WTC11 (cell line): ENCODE measurements around the gene ATAD2B. TPM values are rescaled to one million over a fixed set of nuclear protein-coding genes. Genes with fewer than 3 reads are reported as not detected.

ENCODE experiments used
- ATAC-seq: fragments of 200-7000 bp; cut with Tn5 transposase; 2 replicates; pipeline ENCODE4 v1.10.0; 2021; ENCODE audit warnings: mild to moderate bottlenecking, moderate library complexity
- CTCF ChIA-PET: fragments of 300-600 bp; sonication (Branson Sonifier 250); formaldehyde crosslinking; loops from one replicate; lab custom pipeline; 2021; ENCODE audit warnings: antibody characterized with exemption; lab: Charles Lee
- POLR2A ChIA-PET: fragments of 350-600 bp; sonication (Branson Sonifier 250); formaldehyde crosslinking; loops from one replicate; lab custom pipeline; 2021; ENCODE audit warnings: antibody characterized with exemption; lab: Charles Lee
- DNase-seq: peaks from one replicate; pipeline ENCODE4 v3.0.0; 2021; ENCODE audit warnings: low spot score
- H3K27ac Mint-ChIP-seq: 2 replicates; pipeline ENCODE4 v1.8.0; 2021; ENCODE audit warnings: mixed read lengths
- H3K27me3 Mint-ChIP-seq: 2 replicates; pipeline ENCODE4 v1.8.0; 2021; ENCODE audit warnings: low read depth, mild to moderate bottlenecking, moderate library complexity, mixed read lengths
- H3K36me3 Mint-ChIP-seq: 2 replicates; pipeline ENCODE4 v1.8.0; 2021; ENCODE audit warnings: mixed read lengths
- H3K4me1 Mint-ChIP-seq: 2 replicates; pipeline ENCODE4 v1.8.0; 2022; ENCODE audit warnings: mixed read lengths
- H3K4me3 Mint-ChIP-seq: 2 replicates; pipeline ENCODE4 v1.8.0; 2021; ENCODE audit warnings: mild to moderate bottlenecking, moderate library complexity, mixed read lengths
- H3K9me3 Mint-ChIP-seq: 2 replicates; pipeline ENCODE4 v1.8.0; 2021; ENCODE audit warnings: mixed read lengths
- CREB1 ChIP-seq: sonication (generic); formaldehyde crosslinking; IDR thresholded peaks from 2 replicates; pipeline ENCODE4 v1.8.0; 2023; ENCODE audit warnings: mild to moderate bottlenecking, missing genetic modification reagents
- GABPB1 ChIP-seq: sonication (generic); formaldehyde crosslinking; IDR thresholded peaks from 2 replicates; pipeline ENCODE4 v1.8.1; 2023; ENCODE audit warnings: mild to moderate bottlenecking, missing genetic modification reagents
- KAT7 ChIP-seq: sonication (generic); formaldehyde crosslinking; IDR thresholded peaks from 2 replicates; pipeline ENCODE4 v1.8.1; 2023; ENCODE audit warnings: missing genetic modification reagents, mild to moderate bottlenecking, borderline replicate concordance
- MXD4 ChIP-seq: fragments of 250-450 bp; sonication (Bioruptor Pico); IDR thresholded peaks from 2 replicates; pipeline ENCODE4 v1.8.0; 2021; ENCODE audit warnings: mild to moderate bottlenecking, moderate library complexity, borderline replicate concordance
- NFATC4 ChIP-seq: fragments of 250-450 bp; sonication (Bioruptor Pico); IDR thresholded peaks from 2 replicates; pipeline ENCODE4 v1.9.0; 2021; ENCODE audit warnings: mild to moderate bottlenecking
- NR3C1 ChIP-seq: sonication (generic); formaldehyde crosslinking; conservative IDR thresholded peaks from 2 replicates; pipeline ENCODE4 v1.8.1; 2023; ENCODE audit warnings: low read depth, mild to moderate bottlenecking, missing genetic modification reagents
- RELA ChIP-seq: sonication (generic); formaldehyde crosslinking; IDR thresholded peaks from 2 replicates; pipeline ENCODE4 v1.8.1; 2022; ENCODE audit warnings: missing genetic modification reagents, mild to moderate bottlenecking, borderline replicate concordance
- TEAD1 ChIP-seq: sonication (generic); formaldehyde crosslinking; IDR thresholded peaks from 2 replicates; pipeline ENCODE4 v1.8.0; 2022; ENCODE audit warnings: mild to moderate bottlenecking, missing genetic modification reagents
- TEAD4 ChIP-seq: sonication (generic); formaldehyde crosslinking; IDR thresholded peaks from 2 replicates; pipeline ENCODE4 v1.8.0; 2022; ENCODE audit warnings: mild to moderate bottlenecking, missing genetic modification reagents
- ZNF138 ChIP-seq: sonication (generic); formaldehyde crosslinking; conservative IDR thresholded peaks from 2 replicates; pipeline ENCODE4 v1.8.1; 2022; ENCODE audit warnings: mild to moderate bottlenecking, moderate library complexity, missing genetic modification reagents
- ZNF232 ChIP-seq: sonication (generic); formaldehyde crosslinking; IDR thresholded peaks from 2 replicates; pipeline ENCODE4 v1.8.0; 2022; ENCODE audit warnings: mild to moderate bottlenecking, missing genetic modification reagents
- ZNF317 ChIP-seq: sonication (generic); formaldehyde crosslinking; IDR thresholded peaks from 2 replicates; pipeline ENCODE4 v1.8.1; 2023; ENCODE audit warnings: low read depth, mild to moderate bottlenecking, moderate library complexity, missing genetic modification reagents, borderline replicate concordance
- ZNF416 ChIP-seq: fragments of 250-450 bp; sonication (Bioruptor Pico); IDR thresholded peaks from 2 replicates; pipeline ENCODE4 v1.9.0; 2021; ENCODE audit warnings: mild to moderate bottlenecking, inconsistent platforms
- total RNA-seq: library from RNA; stranded (reverse); gene quantifications from 3 replicates; pipeline ENCODE4 v1.2.3, GENCODE V29; 2021
- TF ChIP-seq, protein P1 (sequence below): sonication (generic); formaldehyde crosslinking; IDR thresholded peaks from 2 replicates; pipeline ENCODE4 v1.8.0; 2023; ENCODE audit warnings: missing genetic modification reagents
- TF ChIP-seq, protein P2 (sequence below): sonication (generic); formaldehyde crosslinking; IDR thresholded peaks from 2 replicates; pipeline ENCODE4 v1.8.0; 2022; ENCODE audit warnings: mild to moderate bottlenecking, missing genetic modification reagents
- TF ChIP-seq, protein P3 (sequence below): sonication (generic); formaldehyde crosslinking; IDR thresholded peaks from 2 replicates; pipeline ENCODE4 v1.8.0; 2023; ENCODE audit warnings: missing genetic modification reagents, mild to moderate bottlenecking, borderline replicate concordance
- TF ChIP-seq, protein P4 (sequence below): sonication (generic); formaldehyde crosslinking; IDR thresholded peaks from 2 replicates; pipeline ENCODE4 v1.8.1; 2023; ENCODE audit warnings: mild to moderate bottlenecking, moderate library complexity, missing genetic modification reagents
- TF ChIP-seq, protein P5 (sequence below): sonication (generic); formaldehyde crosslinking; IDR thresholded peaks from 2 replicates; pipeline ENCODE4 v1.8.0; 2022; ENCODE audit warnings: mild to moderate bottlenecking, missing genetic modification reagents
- TF ChIP-seq, protein P6 (sequence below): sonication (generic); formaldehyde crosslinking; IDR thresholded peaks from 2 replicates; pipeline ENCODE4 v1.8.1; 2022; ENCODE audit warnings: missing genetic modification reagents, borderline replicate concordance
- TF ChIP-seq, protein P7 (sequence below): fragments of 250-450 bp; sonication (Bioruptor Pico); IDR thresholded peaks from 2 replicates; pipeline ENCODE4 v1.9.0; 2021; ENCODE audit warnings: mild to moderate bottlenecking, borderline replicate concordance

The ATAD2B gene
- total RNA-seq, 1 experiment from 2014 or later = 21.5 TPM

DNA sequence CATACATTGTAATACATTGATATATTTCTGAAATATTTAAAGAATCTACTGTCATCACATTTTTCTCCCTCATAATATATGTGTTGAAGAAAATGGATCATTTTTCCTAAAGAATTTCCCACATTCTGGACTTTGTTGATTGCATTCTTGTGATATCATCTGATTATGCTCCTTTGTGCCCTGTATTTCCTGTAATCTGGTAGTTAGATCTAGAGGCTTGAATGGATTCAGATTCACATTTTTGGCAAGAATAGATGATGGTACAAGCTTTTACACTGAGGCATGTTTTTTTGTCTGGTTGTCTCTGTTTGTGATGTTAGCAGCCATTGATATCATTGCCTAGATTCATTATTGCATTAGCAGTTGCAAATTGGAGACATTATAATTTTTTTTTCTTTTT lies 26.7 kb upstream of the ATAD2B start:
- no peak overlapping the region for H3K4me3 Mint-ChIP-seq
- no peak for TF ChIP-seq ZNF138
- TF ChIP-seq NFATC4 = no peak
- no peak for TF ChIP-seq TEAD4
- no peak for TF ChIP-seq MXD4 (CRISPR knock-in tag)
- TF ChIP-seq ZNF317 = no peak
- TF ChIP-seq, protein P1, sequence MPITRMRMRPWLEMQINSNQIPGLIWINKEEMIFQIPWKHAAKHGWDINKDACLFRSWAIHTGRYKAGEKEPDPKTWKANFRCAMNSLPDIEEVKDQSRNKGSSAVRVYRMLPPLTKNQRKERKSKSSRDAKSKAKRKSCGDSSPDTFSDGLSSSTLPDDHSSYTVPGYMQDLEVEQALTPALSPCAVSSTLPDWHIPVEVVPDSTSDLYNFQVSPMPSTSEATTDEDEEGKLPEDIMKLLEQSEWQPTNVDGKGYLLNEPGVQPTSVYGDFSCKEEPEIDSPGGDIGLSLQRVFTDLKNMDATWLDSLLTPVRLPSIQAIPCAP (CRISPR knock-in tag) = no peak
- TF ChIP-seq, protein P2, sequence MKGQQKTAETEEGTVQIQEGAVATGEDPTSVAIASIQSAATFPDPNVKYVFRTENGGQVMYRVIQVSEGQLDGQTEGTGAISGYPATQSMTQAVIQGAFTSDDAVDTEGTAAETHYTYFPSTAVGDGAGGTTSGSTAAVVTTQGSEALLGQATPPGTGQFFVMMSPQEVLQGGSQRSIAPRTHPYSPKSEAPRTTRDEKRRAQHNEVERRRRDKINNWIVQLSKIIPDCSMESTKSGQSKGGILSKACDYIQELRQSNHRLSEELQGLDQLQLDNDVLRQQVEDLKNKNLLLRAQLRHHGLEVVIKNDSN (CRISPR knock-in tag) = no peak
- TF ChIP-seq, protein P3, sequence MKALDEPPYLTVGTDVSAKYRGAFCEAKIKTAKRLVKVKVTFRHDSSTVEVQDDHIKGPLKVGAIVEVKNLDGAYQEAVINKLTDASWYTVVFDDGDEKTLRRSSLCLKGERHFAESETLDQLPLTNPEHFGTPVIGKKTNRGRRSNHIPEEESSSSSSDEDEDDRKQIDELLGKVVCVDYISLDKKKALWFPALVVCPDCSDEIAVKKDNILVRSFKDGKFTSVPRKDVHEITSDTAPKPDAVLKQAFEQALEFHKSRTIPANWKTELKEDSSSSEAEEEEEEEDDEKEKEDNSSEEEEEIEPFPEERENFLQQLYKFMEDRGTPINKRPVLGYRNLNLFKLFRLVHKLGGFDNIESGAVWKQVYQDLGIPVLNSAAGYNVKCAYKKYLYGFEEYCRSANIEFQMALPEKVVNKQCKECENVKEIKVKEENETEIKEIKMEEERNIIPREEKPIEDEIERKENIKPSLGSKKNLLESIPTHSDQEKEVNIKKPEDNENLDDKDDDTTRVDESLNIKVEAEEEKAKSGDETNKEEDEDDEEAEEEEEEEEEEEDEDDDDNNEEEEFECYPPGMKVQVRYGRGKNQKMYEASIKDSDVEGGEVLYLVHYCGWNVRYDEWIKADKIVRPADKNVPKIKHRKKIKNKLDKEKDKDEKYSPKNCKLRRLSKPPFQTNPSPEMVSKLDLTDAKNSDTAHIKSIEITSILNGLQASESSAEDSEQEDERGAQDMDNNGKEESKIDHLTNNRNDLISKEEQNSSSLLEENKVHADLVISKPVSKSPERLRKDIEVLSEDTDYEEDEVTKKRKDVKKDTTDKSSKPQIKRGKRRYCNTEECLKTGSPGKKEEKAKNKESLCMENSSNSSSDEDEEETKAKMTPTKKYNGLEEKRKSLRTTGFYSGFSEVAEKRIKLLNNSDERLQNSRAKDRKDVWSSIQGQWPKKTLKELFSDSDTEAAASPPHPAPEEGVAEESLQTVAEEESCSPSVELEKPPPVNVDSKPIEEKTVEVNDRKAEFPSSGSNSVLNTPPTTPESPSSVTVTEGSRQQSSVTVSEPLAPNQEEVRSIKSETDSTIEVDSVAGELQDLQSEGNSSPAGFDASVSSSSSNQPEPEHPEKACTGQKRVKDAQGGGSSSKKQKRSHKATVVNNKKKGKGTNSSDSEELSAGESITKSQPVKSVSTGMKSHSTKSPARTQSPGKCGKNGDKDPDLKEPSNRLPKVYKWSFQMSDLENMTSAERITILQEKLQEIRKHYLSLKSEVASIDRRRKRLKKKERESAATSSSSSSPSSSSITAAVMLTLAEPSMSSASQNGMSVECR (CRISPR knock-in tag) = no peak
- TF ChIP-seq KAT7 (CRISPR knock-in tag) = no peak
- TF ChIP-seq CREB1 (CRISPR knock-in tag) = no peak
- TF ChIP-seq, protein P4, sequence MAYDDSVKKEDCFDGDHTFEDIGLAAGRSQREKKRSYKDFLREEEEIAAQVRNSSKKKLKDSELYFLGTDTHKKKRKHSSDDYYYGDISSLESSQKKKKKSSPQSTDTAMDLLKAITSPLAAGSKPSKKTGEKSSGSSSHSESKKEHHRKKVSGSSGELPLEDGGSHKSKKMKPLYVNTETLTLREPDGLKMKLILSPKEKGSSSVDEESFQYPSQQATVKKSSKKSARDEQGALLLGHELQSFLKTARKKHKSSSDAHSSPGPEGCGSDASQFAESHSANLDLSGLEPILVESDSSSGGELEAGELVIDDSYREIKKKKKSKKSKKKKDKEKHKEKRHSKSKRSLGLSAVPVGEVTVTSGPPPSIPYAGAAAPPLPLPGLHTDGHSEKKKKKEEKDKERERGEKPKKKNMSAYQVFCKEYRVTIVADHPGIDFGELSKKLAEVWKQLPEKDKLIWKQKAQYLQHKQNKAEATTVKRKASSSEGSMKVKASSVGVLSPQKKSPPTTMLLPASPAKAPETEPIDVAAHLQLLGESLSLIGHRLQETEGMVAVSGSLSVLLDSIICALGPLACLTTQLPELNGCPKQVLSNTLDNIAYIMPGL = no peak
- TF ChIP-seq RELA (CRISPR knock-in tag) = no peak
- no peak for TF ChIP-seq NR3C1 (CRISPR knock-in tag)
- TF ChIP-seq, protein P5, sequence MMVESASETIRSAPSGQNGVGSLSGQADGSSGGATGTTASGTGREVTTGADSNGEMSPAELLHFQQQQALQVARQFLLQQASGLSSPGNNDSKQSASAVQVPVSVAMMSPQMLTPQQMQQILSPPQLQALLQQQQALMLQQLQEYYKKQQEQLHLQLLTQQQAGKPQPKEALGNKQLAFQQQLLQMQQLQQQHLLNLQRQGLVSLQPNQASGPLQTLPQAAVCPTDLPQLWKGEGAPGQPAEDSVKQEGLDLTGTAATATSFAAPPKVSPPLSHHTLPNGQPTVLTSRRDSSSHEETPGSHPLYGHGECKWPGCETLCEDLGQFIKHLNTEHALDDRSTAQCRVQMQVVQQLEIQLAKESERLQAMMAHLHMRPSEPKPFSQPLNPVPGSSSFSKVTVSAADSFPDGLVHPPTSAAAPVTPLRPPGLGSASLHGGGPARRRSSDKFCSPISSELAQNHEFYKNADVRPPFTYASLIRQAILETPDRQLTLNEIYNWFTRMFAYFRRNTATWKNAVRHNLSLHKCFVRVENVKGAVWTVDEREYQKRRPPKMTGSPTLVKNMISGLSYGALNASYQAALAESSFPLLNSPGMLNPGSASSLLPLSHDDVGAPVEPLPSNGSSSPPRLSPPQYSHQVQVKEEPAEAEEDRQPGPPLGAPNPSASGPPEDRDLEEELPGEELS (CRISPR knock-in tag) = no peak
- no peak for TF ChIP-seq GABPB1 (CRISPR knock-in tag)
- TF ChIP-seq ZNF416 = no peak
- no peak for TF ChIP-seq ZNF232 (CRISPR knock-in tag)
- TF ChIP-seq TEAD1 (CRISPR knock-in tag) = no peak
- TF ChIP-seq, protein P6, sequence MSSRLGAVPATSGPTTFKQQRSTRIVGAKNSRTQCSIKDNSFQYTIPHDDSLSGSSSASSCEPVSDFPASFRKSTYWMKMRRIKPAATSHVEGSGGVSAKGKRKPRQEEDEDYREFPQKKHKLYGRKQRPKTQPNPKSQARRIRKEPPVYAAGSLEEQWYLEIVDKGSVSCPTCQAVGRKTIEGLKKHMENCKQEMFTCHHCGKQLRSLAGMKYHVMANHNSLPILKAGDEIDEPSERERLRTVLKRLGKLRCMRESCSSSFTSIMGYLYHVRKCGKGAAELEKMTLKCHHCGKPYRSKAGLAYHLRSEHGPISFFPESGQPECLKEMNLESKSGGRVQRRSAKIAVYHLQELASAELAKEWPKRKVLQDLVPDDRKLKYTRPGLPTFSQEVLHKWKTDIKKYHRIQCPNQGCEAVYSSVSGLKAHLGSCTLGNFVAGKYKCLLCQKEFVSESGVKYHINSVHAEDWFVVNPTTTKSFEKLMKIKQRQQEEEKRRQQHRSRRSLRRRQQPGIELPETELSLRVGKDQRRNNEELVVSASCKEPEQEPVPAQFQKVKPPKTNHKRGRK (CRISPR knock-in tag) = no peak
- TF ChIP-seq, protein P7, sequence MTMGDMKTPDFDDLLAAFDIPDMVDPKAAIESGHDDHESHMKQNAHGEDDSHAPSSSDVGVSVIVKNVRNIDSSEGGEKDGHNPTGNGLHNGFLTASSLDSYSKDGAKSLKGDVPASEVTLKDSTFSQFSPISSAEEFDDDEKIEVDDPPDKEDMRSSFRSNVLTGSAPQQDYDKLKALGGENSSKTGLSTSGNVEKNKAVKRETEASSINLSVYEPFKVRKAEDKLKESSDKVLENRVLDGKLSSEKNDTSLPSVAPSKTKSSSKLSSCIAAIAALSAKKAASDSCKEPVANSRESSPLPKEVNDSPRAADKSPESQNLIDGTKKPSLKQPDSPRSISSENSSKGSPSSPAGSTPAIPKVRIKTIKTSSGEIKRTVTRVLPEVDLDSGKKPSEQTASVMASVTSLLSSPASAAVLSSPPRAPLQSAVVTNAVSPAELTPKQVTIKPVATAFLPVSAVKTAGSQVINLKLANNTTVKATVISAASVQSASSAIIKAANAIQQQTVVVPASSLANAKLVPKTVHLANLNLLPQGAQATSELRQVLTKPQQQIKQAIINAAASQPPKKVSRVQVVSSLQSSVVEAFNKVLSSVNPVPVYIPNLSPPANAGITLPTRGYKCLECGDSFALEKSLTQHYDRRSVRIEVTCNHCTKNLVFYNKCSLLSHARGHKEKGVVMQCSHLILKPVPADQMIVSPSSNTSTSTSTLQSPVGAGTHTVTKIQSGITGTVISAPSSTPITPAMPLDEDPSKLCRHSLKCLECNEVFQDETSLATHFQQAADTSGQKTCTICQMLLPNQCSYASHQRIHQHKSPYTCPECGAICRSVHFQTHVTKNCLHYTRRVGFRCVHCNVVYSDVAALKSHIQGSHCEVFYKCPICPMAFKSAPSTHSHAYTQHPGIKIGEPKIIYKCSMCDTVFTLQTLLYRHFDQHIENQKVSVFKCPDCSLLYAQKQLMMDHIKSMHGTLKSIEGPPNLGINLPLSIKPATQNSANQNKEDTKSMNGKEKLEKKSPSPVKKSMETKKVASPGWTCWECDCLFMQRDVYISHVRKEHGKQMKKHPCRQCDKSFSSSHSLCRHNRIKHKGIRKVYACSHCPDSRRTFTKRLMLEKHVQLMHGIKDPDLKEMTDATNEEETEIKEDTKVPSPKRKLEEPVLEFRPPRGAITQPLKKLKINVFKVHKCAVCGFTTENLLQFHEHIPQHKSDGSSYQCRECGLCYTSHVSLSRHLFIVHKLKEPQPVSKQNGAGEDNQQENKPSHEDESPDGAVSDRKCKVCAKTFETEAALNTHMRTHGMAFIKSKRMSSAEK (CRISPR knock-in tag) = no peak
- TF ChIP-seq, all 79 proteins: peak for 0
- CTCF ChIA-PET = interaction anchor here (1.1 to 1.8 kb wide), 2 partner anchors 26 to 27 kb away, joined by 3 to 6 read pairs; partner anchors contain the start of gene ATAD2B
- POLR2A ChIA-PET = no interaction called here
- ATAC-seq = no peak
- Mint-ChIP-seq H3K36me3 (no peaks in the 10 kb centered on the region), H3K4me1 (no peaks in the 10 kb centered on the region), H3K9me3 (no peaks in the 10 kb centered on the region), H3K27ac (no peak overlapping the region; the same call in 1 of the 2 replicates), H3K27me3 (no peaks in the 10 kb centered on the region)
- no peak for DNase-seq
